ENCODE measurements around the gene FBXO24. TPM values are rescaled to one million over a fixed set of nuclear protein-coding genes. Genes with fewer than 3 reads are reported as not detected.

Gene FBXO24
- total and polyA plus RNA-seq, 7 experiments from 2014 or later: 0.75 to 3.1 (median 2.0) TPM

- peaks cover 0 to 4% (median 1%) of the 10 kb centered on the region in 5 donors for H3K27me3 Mint-ChIP-seq
- H3K4me1 ChIP-seq (ENCODE audit: control insufficient read depth in 2 of 2, insufficient read depth in 2 of 2, low read length in 2 of 2): no peaks in the 10 kb centered on the region
- peaks cover 0 to 2% (median 0%) of the 10 kb centered on the region in 5 donors for H3K36me3 Mint-ChIP-seq
- POLR2A ChIA-PET: no interaction called here
- H3K9me3 Mint-ChIP-seq: no peaks in the 10 kb centered on the region
- H3K4me3 ChIP-seq (ENCODE audit: low read length): no peak overlapping the region
- CTCF ChIA-PET: no interaction called here
- peaks cover 0 to 2% (median 0%) of the 10 kb centered on the region in 7 donors for H3K4me1 Mint-ChIP-seq
- H3K27me3 ChIP-seq (ENCODE audit: control insufficient read depth in 2 of 2, insufficient read depth in 2 of 2, low read length in 2 of 2): no peaks in the 10 kb centered on the region
- no peaks in the 10 kb centered on the region for H3K36me3 ChIP-seq (ENCODE audit: control insufficient read depth in 2 of 3, insufficient read depth in 3 of 3, low read length in 3 of 3)
- H3K9me3 ChIP-seq (ENCODE audit: control insufficient read depth in 2 of 3, low read length in 3 of 3): no peaks in the 10 kb centered on the region
- no peak overlapping the region for H3K4me3 Mint-ChIP-seq
- ATAC-seq (no peak), DNase-seq (no peak)
- intact Hi-C loops (cut with micrococcal nuclease): no loop called here
- H3K27ac ChIP-seq (ENCODE audit: low read depth, low read length): no peak overlapping the region
- H3K27ac Mint-ChIP-seq: no peak overlapping the region
Observed at GRCh38 chr7:100639995-100640516, 53.9 kb downstream of the FBXO24 start.

DNA sequence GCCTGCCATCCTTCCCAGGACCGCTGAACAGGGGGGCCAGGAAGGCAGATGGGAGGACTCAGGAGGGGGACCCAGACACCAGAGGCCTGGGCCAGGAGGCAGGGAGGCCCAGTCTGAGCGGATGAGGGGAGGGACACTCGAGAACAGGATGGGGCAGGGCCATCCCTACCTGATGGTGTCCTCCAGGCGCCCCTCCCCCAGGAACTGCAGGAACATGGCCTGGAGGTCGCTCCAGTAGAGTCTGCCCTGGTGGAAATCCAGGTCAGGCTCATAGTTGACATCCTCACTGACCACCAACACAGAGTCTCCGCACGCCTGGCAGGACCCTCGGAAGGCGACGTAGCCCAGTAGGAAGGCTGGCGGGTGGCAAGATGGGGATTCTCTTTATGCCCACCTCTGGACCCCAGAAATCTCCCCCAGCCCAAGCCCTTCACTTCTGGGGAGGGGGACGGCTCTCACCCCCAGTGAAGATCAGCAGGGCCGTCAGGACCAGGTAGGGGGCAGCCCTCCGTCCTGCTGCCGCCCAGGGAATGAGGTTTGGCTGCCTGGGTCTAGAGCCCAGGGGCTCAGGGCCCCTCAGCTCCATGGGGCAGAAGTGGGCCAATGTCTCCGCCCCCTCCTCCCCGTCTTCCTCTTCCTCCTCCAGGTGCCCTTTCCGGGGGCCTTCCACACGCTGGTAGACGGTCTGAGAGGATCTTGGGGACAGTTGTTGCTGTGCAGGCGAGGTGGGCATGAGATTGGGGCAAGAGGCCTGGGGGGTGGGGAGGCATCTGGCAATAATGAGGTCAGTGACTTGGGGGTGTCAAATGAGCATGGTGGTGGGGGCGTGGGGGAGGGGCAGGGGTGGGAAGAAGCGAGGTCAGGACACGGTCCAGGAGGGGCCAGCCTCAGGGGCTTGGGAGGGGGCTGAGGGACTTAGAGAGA is 54.7 kb downstream of the FBXO24 start:
- intact Hi-C loops (cut with micrococcal nuclease): no loop called here
- no peak for DNase-seq
- Mint-ChIP-seq H3K4me1 (peaks cover 0 to 2% (median 0%) of the 10 kb centered on the region in 7 donors), H3K4me3 (no peak overlapping the region), H3K27ac (no peak overlapping the region), H3K36me3 (peaks cover 0 to 2% (median 0%) of the 10 kb centered on the region in 5 donors), H3K27me3 (peaks cover 0 to 7% (median 4%) of the 10 kb centered on the region in 5 donors), H3K9me3 (no peaks in the 10 kb centered on the region)
- Histone ChIP-seq H3K36me3 (ENCODE audit: control insufficient read depth in 2 of 3, insufficient read depth in 3 of 3, low read length in 3 of 3) (no peaks in the 10 kb centered on the region), H3K27me3 (ENCODE audit: control insufficient read depth in 2 of 2, insufficient read depth in 2 of 2, low read length in 2 of 2) (no peaks in the 10 kb centered on the region), H3K4me3 (ENCODE audit: low read length) (no peak overlapping the region), H3K9me3 (ENCODE audit: control insufficient read depth in 2 of 3, low read length in 3 of 3) (no peaks in the 10 kb centered on the region), H3K27ac (ENCODE audit: low read depth, low read length) (no peak overlapping the region), H3K4me1 (ENCODE audit: control insufficient read depth in 2 of 2, insufficient read depth in 2 of 2, low read length in 2 of 2) (no peaks in the 10 kb centered on the region)
- ChIA-PET CTCF (no interaction called here), POLR2A (no interaction called here)
- ATAC-seq: no peak

DNA sequence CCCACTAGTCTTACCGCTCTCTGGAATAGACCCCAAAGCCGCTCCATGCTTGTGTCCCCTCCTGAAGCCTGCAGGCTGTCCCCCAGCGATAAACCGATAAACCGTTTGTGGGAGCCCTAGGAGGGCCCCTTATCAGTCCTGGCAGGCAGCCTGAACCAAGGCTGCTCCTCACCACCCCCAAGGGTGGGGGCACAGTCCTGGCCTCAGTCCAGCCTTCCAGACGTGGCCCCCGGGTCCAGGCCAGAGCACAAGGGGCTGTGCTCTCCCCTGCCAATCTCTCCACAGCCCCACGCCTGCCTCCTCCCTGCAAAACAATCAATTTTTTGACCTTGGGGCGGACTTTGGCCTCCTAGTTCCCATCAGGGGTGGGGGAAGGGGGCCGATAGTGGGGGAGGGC is 55.3 kb downstream of the FBXO24 start, which contains the start of gene TFR2:
TFR2 (minus strand) TSS at position 90 of the 397 bp plus-strand sequence; CDS start at position 47, 43 bp downstream.
- Mint-ChIP-seq H3K27me3 (peaks cover 0 to 9% (median 4%) of the 10 kb centered on the region in 5 donors), H3K9me3 (no peaks in the 10 kb centered on the region), H3K27ac (no peak within 1 kb of the TSS), H3K4me3 (no peak within 1 kb of the TSS), H3K36me3 (peaks cover 0 to 2% (median 0%) of the 10 kb centered on the region in 5 donors), H3K4me1 (peaks cover 0 to 2% (median 0%) of the 10 kb centered on the region in 7 donors)
- Histone ChIP-seq H3K36me3 (ENCODE audit: control insufficient read depth in 2 of 3, insufficient read depth in 3 of 3, low read length in 3 of 3) (no peaks in the 10 kb centered on the region), H3K4me3 (ENCODE audit: low read length) (no peak within 1 kb of the TSS), H3K27ac (ENCODE audit: low read depth, low read length) (no peak within 1 kb of the TSS), H3K4me1 (ENCODE audit: control insufficient read depth in 2 of 2, insufficient read depth in 2 of 2, low read length in 2 of 2) (no peaks in the 10 kb centered on the region), H3K9me3 (ENCODE audit: control insufficient read depth in 2 of 3, low read length in 3 of 3) (no peaks in the 10 kb centered on the region), H3K27me3 (ENCODE audit: control insufficient read depth in 2 of 2, insufficient read depth in 2 of 2, low read length in 2 of 2) (no peaks in the 10 kb centered on the region)
- DNase-seq: no peak
- ChIA-PET CTCF (no interaction called here), POLR2A (no interaction called here)
- intact Hi-C loops (cut with micrococcal nuclease): no loop called here
- no peak for ATAC-seq

DNA sequence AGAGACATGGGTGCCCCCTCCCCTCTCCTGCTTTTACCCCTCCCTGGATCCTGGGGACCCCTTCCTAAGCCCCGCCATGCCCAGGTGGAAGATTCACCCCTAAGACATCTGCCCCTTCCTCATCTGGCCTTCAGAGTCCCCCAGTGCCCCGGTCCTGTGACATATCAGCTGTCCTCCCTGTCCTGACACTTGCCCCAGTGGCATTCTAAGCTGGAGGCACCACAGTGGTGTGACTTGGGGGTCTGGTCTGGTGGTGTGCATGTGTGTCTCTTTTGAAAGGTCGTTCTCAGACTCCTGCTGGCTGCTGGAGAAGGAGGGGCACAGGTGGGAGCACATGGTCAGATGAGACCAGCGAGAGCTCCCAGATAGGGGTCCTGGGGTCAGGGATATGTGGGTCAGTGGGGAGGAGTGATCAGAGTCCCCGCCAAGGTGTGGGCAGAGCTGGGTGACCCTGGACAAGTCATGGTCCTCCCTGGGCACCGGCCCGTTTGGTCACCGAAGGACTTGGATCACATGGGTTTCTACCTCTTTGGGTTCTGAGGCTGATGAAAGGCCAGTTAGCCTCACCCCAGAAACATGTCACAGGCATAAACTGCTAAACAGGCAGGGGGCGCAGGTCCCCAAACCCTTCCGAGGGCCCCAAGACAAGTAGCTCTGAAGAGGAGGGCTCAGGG is 55.9 kb downstream of the FBXO24 start:
- POLR2A ChIA-PET: interaction anchor here (0.5 kb wide), 1 partner anchor 83 kb away, joined by 3 read pairs; no protein-coding TSS in a partner anchor
- Mint-ChIP-seq H3K27me3 (peaks cover 0 to 9% (median 4%) of the 10 kb centered on the region in 5 donors), H3K27ac (no peak overlapping the region), H3K4me1 (peaks cover 0 to 2% (median 0%) of the 10 kb centered on the region in 7 donors), H3K9me3 (no peaks in the 10 kb centered on the region), H3K36me3 (no peaks in the 10 kb centered on the region), H3K4me3 (no peak overlapping the region)
- Histone ChIP-seq H3K4me3 (ENCODE audit: low read length) (no peak overlapping the region), H3K27me3 (ENCODE audit: control insufficient read depth in 2 of 2, insufficient read depth in 2 of 2, low read length in 2 of 2) (no peaks in the 10 kb centered on the region), H3K27ac (ENCODE audit: low read depth, low read length) (no peak overlapping the region), H3K4me1 (ENCODE audit: control insufficient read depth in 2 of 2, insufficient read depth in 2 of 2, low read length in 2 of 2) (no peaks in the 10 kb centered on the region), H3K9me3 (ENCODE audit: control insufficient read depth in 2 of 3, low read length in 3 of 3) (no peaks in the 10 kb centered on the region), H3K36me3 (ENCODE audit: control insufficient read depth in 2 of 3, insufficient read depth in 3 of 3, low read length in 3 of 3) (no peaks in the 10 kb centered on the region)
- CTCF ChIA-PET: no interaction called here
- no peak for DNase-seq
- intact Hi-C loops (cut with micrococcal nuclease): no loop called here
- no peak for ATAC-seq

DNA sequence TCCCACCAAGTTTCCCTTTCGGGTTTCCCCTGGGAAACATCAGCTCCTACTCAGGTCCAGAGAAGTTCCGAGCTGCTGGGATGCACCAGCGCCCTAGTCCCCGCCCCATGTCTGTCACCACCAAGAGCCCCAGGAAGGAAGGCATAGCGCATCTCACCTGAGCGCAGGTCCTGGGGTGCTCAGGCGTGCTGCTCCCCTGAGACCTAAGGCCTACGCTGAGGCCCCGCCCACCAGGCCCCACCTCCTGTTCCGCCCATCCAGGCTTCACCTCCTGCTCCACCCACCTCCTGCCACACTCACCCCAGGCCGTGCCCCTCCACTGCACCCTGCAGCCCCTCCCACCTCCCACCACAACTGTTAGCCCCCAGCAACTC is 56.4 kb downstream of the FBXO24 start:
- no peak for DNase-seq
- intact Hi-C loops (cut with micrococcal nuclease): no loop called here
- Mint-ChIP-seq H3K27me3 (peaks cover 0 to 9% (median 4%) of the 10 kb centered on the region in 5 donors), H3K36me3 (no peaks in the 10 kb centered on the region), H3K27ac (no peak overlapping the region), H3K4me3 (no peak overlapping the region), H3K9me3 (no peaks in the 10 kb centered on the region), H3K4me1 (peaks cover 0 to 2% (median 0%) of the 10 kb centered on the region in 7 donors)
- Histone ChIP-seq H3K4me1 (ENCODE audit: control insufficient read depth in 2 of 2, insufficient read depth in 2 of 2, low read length in 2 of 2) (no peaks in the 10 kb centered on the region), H3K9me3 (ENCODE audit: control insufficient read depth in 2 of 3, low read length in 3 of 3) (no peaks in the 10 kb centered on the region), H3K27me3 (ENCODE audit: control insufficient read depth in 2 of 2, insufficient read depth in 2 of 2, low read length in 2 of 2) (no peaks in the 10 kb centered on the region), H3K4me3 (ENCODE audit: low read length) (no peak overlapping the region), H3K36me3 (ENCODE audit: control insufficient read depth in 2 of 3, insufficient read depth in 3 of 3, low read length in 3 of 3) (no peaks in the 10 kb centered on the region), H3K27ac (ENCODE audit: low read depth, low read length) (no peak overlapping the region)
- peak; percentile 56 for ATAC-seq
- ChIA-PET POLR2A (interaction anchor here (0.5 kb wide), 1 partner anchor 82 kb away, joined by 3 read pairs; no protein-coding TSS in a partner anchor), CTCF (no interaction called here)

DNA sequence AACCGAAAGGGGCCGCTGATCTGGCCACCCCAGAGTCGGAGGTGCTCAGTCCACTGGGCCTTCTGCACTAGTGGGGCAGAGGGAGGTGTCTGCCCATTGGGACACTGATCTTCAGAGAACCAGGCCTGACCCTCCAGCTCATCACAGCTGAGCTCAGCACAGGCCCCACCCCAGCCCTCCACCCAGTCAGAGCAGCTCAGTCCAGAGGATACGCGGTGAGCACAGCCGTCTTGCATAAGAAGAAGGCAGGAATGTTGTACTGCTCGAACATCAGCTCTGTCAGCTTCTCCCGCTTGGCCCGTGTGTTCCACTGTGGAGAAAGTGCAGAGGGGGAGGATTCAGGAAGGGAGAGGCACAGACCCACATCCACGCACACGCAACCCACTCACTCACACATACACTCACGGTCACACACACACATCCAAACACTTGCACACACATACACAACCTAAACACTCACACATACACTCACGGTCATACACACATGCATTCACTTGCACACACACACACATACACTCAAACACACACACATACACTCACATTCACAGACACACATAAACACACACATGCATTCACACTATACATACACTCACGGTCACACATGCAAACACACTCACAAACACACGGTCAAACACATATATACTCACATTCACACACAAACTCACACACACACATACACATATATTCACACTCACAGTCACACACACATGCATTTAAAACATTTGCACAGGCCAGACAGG is 63.9 kb downstream of the FBXO24 start:
- intact Hi-C loops (cut with micrococcal nuclease): no loop called here
- Mint-ChIP-seq H3K27ac (no peak overlapping the region), H3K4me3 (no peak overlapping the region), H3K27me3 (peaks cover 17 to 38% (median 23%) of the 10 kb centered on the region in 5 donors), H3K9me3 (peaks cover 0 to 2% (median 0%) of the 10 kb centered on the region in 11 donors), H3K4me1 (peaks cover 0 to 6% (median 0%) of the 10 kb centered on the region in 7 donors), H3K36me3 (peaks cover 0 to 4% (median 0%) of the 10 kb centered on the region in 5 donors)
- no peaks in the 10 kb centered on the region for H3K4me1 ChIP-seq (ENCODE audit: control insufficient read depth in 2 of 2, insufficient read depth in 2 of 2, low read length in 2 of 2)
- H3K27me3 ChIP-seq (ENCODE audit: control insufficient read depth in 2 of 2, insufficient read depth in 2 of 2, low read length in 2 of 2): peaks cover 3 to 4% of the 10 kb centered on the region in 2 donors
- ChIA-PET CTCF (no interaction called here), POLR2A (interaction anchor here (0.7 kb wide), 1 partner anchor 275 kb away, joined by 3 read pairs; no protein-coding TSS in a partner anchor)
- DNase-seq (no peak), ATAC-seq (no peak)
- no peaks in the 10 kb centered on the region for H3K9me3 ChIP-seq (ENCODE audit: control insufficient read depth in 2 of 3, low read length in 3 of 3)
- H3K27ac ChIP-seq (ENCODE audit: low read depth, low read length): no peak overlapping the region
- H3K4me3 ChIP-seq (ENCODE audit: low read length): no peak overlapping the region
- H3K36me3 ChIP-seq (ENCODE audit: control insufficient read depth in 2 of 3, insufficient read depth in 3 of 3, low read length in 3 of 3): no peaks in the 10 kb centered on the region
